ENCODE measurements around the gene NGEF.

Gene NGEF

GRCh38 chr2:232900811-232901735, 112.0 kb downstream of the NGEF start:
- no peaks in the 10 kb centered on the region for H3K4me1 ChIP-seq (ENCODE audit: control insufficient read depth, insufficient read depth, low read length)
- H3K36me3 ChIP-seq (ENCODE audit: control insufficient read depth, insufficient read depth, low read length), result no peaks in the 10 kb centered on the region
- H3K4me3 ChIP-seq (ENCODE audit: low read length), result no peak overlapping the region
- no peak overlapping the region for H3K27ac ChIP-seq (ENCODE audit: low read depth, low read length)
- H3K27me3 ChIP-seq (ENCODE audit: control insufficient read depth, insufficient read depth, low read length), result peaks cover 6% of the 10 kb centered on the region
- H3K9ac ChIP-seq (ENCODE audit: low read length), result no peak overlapping the region

GRCh38 chr2:232898592-232899543, 114.2 kb downstream of the NGEF start:
- Histone ChIP-seq H3K27ac (ENCODE audit: low read depth, low read length) (no peak overlapping the region), H3K4me3 (ENCODE audit: low read length) (no peak overlapping the region), H3K9ac (ENCODE audit: low read length) (no peak overlapping the region), H3K36me3 (ENCODE audit: control insufficient read depth, insufficient read depth, low read length) (no peaks in the 10 kb centered on the region), H3K4me1 (ENCODE audit: control insufficient read depth, insufficient read depth, low read length) (no peaks in the 10 kb centered on the region), H3K27me3 (ENCODE audit: control insufficient read depth, insufficient read depth, low read length) (peaks cover 6% of the 10 kb centered on the region)

GRCh38 chr2:232897598-232898408, 115.3 kb downstream of the NGEF start:
- no peak overlapping the region for H3K4me3 ChIP-seq (ENCODE audit: low read length)
- no peak overlapping the region for H3K27ac ChIP-seq (ENCODE audit: low read depth, low read length)
- no peaks in the 10 kb centered on the region for H3K36me3 ChIP-seq (ENCODE audit: control insufficient read depth, insufficient read depth, low read length)
- H3K4me1 ChIP-seq (ENCODE audit: control insufficient read depth, insufficient read depth, low read length), result no peaks in the 10 kb centered on the region
- H3K9ac ChIP-seq (ENCODE audit: low read length), result no peak overlapping the region
- peaks cover 6% of the 10 kb centered on the region for H3K27me3 ChIP-seq (ENCODE audit: control insufficient read depth, insufficient read depth, low read length)

- Histone ChIP-seq H3K4me3 (ENCODE audit: low read length) (no peak overlapping the region), H3K4me1 (ENCODE audit: control insufficient read depth, insufficient read depth, low read length) (no peaks in the 10 kb centered on the region), H3K27ac (ENCODE audit: low read depth, low read length) (no peak overlapping the region), H3K9ac (ENCODE audit: low read length) (no peak overlapping the region), H3K36me3 (ENCODE audit: control insufficient read depth, insufficient read depth, low read length) (no peaks in the 10 kb centered on the region), H3K27me3 (ENCODE audit: control insufficient read depth, insufficient read depth, low read length) (peaks cover 6% of the 10 kb centered on the region)
Observed at GRCh38 chr2:232896720-232897597, 116.1 kb downstream of the NGEF start.

GRCh38 chr2:232896111-232896510, 116.9 kb downstream of the NGEF start:
- Histone ChIP-seq H3K4me1 (ENCODE audit: control insufficient read depth, insufficient read depth, low read length) (no peaks in the 10 kb centered on the region), H3K9ac (ENCODE audit: low read length) (no peak overlapping the region), H3K27ac (ENCODE audit: low read depth, low read length) (no peak overlapping the region), H3K4me3 (ENCODE audit: low read length) (no peak overlapping the region), H3K27me3 (ENCODE audit: control insufficient read depth, insufficient read depth, low read length) (no peaks in the 10 kb centered on the region), H3K36me3 (ENCODE audit: control insufficient read depth, insufficient read depth, low read length) (no peaks in the 10 kb centered on the region)

GRCh38 chr2:232894746-232895145, 118.3 kb downstream of the NGEF start:
- Histone ChIP-seq H3K4me3 (ENCODE audit: low read length) (no peak overlapping the region), H3K36me3 (ENCODE audit: control insufficient read depth, insufficient read depth, low read length) (no peaks in the 10 kb centered on the region), H3K27ac (ENCODE audit: low read depth, low read length) (no peak overlapping the region), H3K9ac (ENCODE audit: low read length) (no peak overlapping the region), H3K27me3 (ENCODE audit: control insufficient read depth, insufficient read depth, low read length) (no peaks in the 10 kb centered on the region), H3K4me1 (ENCODE audit: control insufficient read depth, insufficient read depth, low read length) (no peaks in the 10 kb centered on the region)

- Histone ChIP-seq H3K27me3 (ENCODE audit: control insufficient read depth, insufficient read depth, low read length) (no peaks in the 10 kb centered on the region), H3K9ac (ENCODE audit: low read length) (no peak overlapping the region), H3K36me3 (ENCODE audit: control insufficient read depth, insufficient read depth, low read length) (no peaks in the 10 kb centered on the region), H3K4me1 (ENCODE audit: control insufficient read depth, insufficient read depth, low read length) (no peaks in the 10 kb centered on the region), H3K4me3 (ENCODE audit: low read length) (no peak overlapping the region), H3K27ac (ENCODE audit: low read depth, low read length) (no peak overlapping the region)
Observed at GRCh38 chr2:232894251-232894650, 118.8 kb downstream of the NGEF start.

GRCh38 chr2:232893834-232894233, 119.2 kb downstream of the NGEF start:
- no peak overlapping the region for H3K27ac ChIP-seq (ENCODE audit: low read depth, low read length)
- H3K9ac ChIP-seq (ENCODE audit: low read length), result no peak overlapping the region
- H3K4me3 ChIP-seq (ENCODE audit: low read length), result no peak overlapping the region
- no peaks in the 10 kb centered on the region for H3K27me3 ChIP-seq (ENCODE audit: control insufficient read depth, insufficient read depth, low read length)
- no peaks in the 10 kb centered on the region for H3K4me1 ChIP-seq (ENCODE audit: control insufficient read depth, insufficient read depth, low read length)
- H3K36me3 ChIP-seq (ENCODE audit: control insufficient read depth, insufficient read depth, low read length), result no peaks in the 10 kb centered on the region

GRCh38 chr2:232892843-232893242, 120.2 kb downstream of the NGEF start:
- H3K27ac ChIP-seq (ENCODE audit: low read depth, low read length), result no peak overlapping the region
- H3K27me3 ChIP-seq (ENCODE audit: control insufficient read depth, insufficient read depth, low read length), result no peaks in the 10 kb centered on the region

GRCh38 chr2:232892221-232892620, 120.8 kb downstream of the NGEF start:
- H3K27me3 ChIP-seq (ENCODE audit: control insufficient read depth, insufficient read depth, low read length), result no peaks in the 10 kb centered on the region
- H3K4me1 ChIP-seq (ENCODE audit: control insufficient read depth, insufficient read depth, low read length), result no peaks in the 10 kb centered on the region
- no peak overlapping the region for H3K9ac ChIP-seq (ENCODE audit: low read length)
- no peak overlapping the region for H3K4me3 ChIP-seq (ENCODE audit: low read length)
- H3K27ac ChIP-seq (ENCODE audit: low read depth, low read length), result no peak overlapping the region
- no peaks in the 10 kb centered on the region for H3K36me3 ChIP-seq (ENCODE audit: control insufficient read depth, insufficient read depth, low read length)

More at GRCh38 chr2:232892843-232893242, 120.2 kb downstream of the NGEF start:
- Histone ChIP-seq H3K36me3 (ENCODE audit: control insufficient read depth, insufficient read depth, low read length) (no peaks in the 10 kb centered on the region), H3K4me1 (ENCODE audit: control insufficient read depth, insufficient read depth, low read length) (no peaks in the 10 kb centered on the region), H3K4me3 (ENCODE audit: low read length) (no peak overlapping the region), H3K9ac (ENCODE audit: low read length) (no peak overlapping the region)

- Histone ChIP-seq H3K36me3 (ENCODE audit: control insufficient read depth, insufficient read depth, low read length) (no peaks in the 10 kb centered on the region), H3K4me3 (ENCODE audit: low read length) (no peak overlapping the region), H3K27me3 (ENCODE audit: control insufficient read depth, insufficient read depth, low read length) (no peaks in the 10 kb centered on the region), H3K27ac (ENCODE audit: low read depth, low read length) (no peak overlapping the region), H3K9ac (ENCODE audit: low read length) (no peak overlapping the region), H3K4me1 (ENCODE audit: control insufficient read depth, insufficient read depth, low read length) (no peaks in the 10 kb centered on the region)
Observed at GRCh38 chr2:232891621-232892071, 121.4 kb downstream of the NGEF start.
